GM10266 (cell line): ENCODE measurements around the gene GAK.
"Not testable (repeated sequence)": the region's sequence is repeated elsewhere in the genome, so short reads cannot be mapped to it uniquely, and the experiment has no call there.

Experiments used
- DNase-seq: peaks from one replicate; pipeline ENCODE4 v3.0.0; 2012; ENCODE audit errors: extremely low spot score
- CTCF ChIP-seq: IDR thresholded peaks from 2 replicates; pipeline ENCODE4 v1.5.1; 2012; ENCODE audit warnings: mild to moderate bottlenecking, low read depth; ENCODE audit not compliant: control insufficient read depth, insufficient read depth; ENCODE audit errors: missing control alignments

GAK gene

DNA sequence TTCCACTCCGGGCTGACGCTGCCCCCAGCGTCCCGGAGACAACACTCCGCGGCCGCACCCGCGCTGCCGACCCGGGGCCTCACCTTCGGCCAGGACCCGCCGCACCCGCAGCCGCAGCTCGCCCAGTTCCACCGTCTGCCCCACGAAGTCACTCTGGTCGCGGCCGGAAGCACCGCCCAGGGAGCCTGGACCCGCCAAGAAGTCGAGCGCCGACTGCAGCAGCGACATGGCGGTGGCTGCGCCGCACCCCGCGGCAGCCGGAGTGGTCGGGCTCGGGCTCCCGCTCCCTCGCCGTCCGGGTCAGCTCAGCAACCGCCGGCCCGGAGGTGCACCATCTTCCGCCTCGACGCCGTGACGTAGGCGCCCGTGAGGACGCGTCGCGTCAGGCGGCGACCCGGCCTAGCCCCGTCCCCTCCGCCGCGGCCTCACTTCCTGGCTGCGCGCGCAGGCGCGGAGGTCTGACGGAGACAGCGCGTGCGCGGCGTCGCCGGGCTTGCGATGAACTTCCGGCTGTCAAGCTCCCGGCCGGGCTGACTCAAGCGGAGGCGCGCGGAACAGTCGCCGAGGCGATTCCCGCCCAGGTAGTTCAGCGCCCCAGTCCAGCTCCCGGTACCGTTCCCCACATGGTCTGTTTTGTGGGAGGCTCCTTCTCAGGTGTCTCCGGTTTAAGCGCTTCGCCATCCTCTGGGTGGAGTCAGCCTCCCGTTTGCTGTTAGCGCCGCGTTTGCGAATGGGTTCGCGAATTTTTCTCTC is at the start of gene GAK, which contains the start of gene TMEM175:
Gene GAK (minus strand): TSS at position 357 of the 753 bp plus-strand sequence. CDS start 129 bp downstream, at position 228.
Gene TMEM175 (plus strand): TSS at position 501 of the 753 bp plus-strand sequence. CDS start 15,280 bp downstream, outside the sequence.
- TF ChIP-seq CTCF = no peak
- DNase-seq = peak; percentile 98

DNA sequence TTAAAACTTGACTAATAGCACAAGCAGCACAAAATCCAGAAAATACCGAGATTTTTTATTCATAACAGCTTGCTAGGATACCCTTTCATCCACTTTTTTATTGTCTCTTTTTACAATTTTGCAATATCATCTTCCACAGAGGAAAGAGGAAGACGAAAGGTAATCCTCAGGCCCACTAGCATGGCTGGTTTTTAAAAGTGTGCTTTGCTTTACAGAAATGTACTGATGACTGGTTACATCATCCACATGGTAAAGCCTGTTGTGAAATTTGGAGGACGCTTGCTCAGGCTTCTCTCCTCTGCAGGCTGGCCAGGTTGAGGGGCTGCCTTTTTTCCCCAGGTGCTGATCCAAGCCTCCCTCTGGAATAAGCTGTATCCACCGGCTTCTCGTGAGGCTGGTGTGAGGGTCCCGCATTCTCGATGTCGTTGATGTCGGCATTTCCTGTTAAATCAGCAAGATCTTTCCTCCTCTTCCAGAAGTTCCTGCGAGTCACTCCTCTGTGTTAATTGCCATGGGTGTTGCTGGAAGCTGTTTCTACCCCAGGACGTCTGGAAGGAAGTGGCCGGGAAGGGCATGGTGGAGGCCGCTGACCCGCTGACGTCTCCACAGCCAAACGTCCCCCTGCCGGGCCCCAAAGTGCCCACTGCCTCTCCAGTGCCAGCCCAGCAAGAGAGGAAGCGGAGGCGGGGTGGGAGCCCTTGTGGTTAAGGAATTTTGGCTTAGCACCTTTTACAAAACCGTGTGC is 47.0 kb upstream of the GAK start:
- TF ChIP-seq CTCF = no peak
- no peak for DNase-seq

DNA sequence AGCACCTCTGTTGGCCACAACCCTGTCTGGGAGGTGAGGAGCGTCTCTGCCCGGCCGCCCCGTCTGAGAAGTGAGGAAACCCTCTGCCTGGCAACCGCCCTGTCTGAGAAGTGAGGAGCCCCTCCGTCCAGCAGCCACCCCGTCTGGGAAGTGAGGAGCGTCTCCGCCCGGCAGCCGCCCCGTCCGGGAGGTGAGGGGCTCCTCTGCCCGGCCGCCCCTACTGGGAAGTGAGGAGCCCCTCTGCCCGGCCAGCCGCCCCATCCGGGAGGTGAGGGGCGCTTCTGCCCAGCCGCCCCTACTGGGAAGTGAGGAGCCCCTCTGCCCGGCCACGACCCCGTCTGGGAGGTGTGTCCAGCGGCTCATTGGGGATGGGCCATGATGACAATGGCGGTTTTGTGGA is 43.9 kb upstream of the GAK start:
- DNase-seq = not testable (repeated sequence)

DNA sequence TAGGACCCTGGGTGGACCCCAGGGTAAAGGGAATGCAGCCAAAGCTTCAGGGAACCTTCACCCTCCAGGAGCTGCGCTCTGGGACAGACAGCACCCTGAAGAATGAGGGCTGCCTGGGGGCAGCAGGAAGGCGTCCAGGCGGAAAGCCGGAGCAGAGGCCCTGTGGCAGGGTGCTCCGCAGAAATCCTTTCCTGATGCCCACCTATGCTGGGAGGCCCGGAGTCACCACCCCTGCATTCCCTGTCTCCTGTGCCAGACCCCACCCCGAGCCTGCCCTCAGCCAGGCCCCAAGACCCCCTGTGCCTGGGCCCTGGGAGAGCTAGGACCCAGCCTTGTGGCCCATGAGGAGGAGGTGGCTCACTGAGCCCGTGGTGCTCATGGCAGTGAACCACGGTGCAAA is 42.6 kb upstream of the GAK start:
- no peak for DNase-seq
- no peak for TF ChIP-seq CTCF

GRCh38 chr4:973431-974397 is 41.6 kb upstream of the GAK start, which contains the start of gene DGKQ:
DGKQ (minus strand) TSS chr4:973569; CDS start chr4:973482, 87 bp downstream.
- DNase-seq = peak; percentile 100
- no peak for TF ChIP-seq CTCF

GRCh38 chr4:972651-973424 is 40.7 kb upstream of the GAK start:
- DNase-seq = peak; percentile 70

More at GRCh38 chr4:972651-973424, 40.7 kb upstream of the GAK start:
- no peak for TF ChIP-seq CTCF
